ENCODE measurements around the gene TRIM47. TPM values are rescaled to one million over a fixed set of nuclear protein-coding genes. Genes with fewer than 3 reads are reported as not detected.

Gene TRIM47
- total and polyA plus RNA-seq, 2 of the 13 experiments (the other 11 are each of a cell fraction or from before 2014, with no cell fraction given): 33.5 to 82.0 TPM

- no peak for TF ChIP-seq AGO1 (IDR thresholded peaks at IDR 0.05; ENCODE audit: low read depth, low read length, poor library complexity, severe bottlenecking)
- no peak for TF ChIP-seq KMT2A (CRISPR knock-in tag; IDR thresholded peaks at IDR 0.05)
- TF ChIP-seq DMAP1 (CRISPR knock-in tag; IDR thresholded peaks at IDR 0.05): peak; percentile 90; the same call in 1 of the 2 replicates
- peak; percentile 38; the same call in 1 of the 2 replicates for TF ChIP-seq NR2C2 (CRISPR knock-in tag; IDR thresholded peaks at IDR 0.05; ENCODE audit: borderline replicate concordance)
- peak; percentile 42; the same call in 1 of the 2 replicates for TF ChIP-seq NR2F6 (IDR thresholded peaks at IDR 0.05)
- TF ChIP-seq NR2F6 (CRISPR knock-in tag; IDR thresholded peaks at IDR 0.05): peak; percentile 68
- no peak; the same call in 1 of the 2 replicates for TF ChIP-seq ZNF660 (CRISPR knock-in tag; IDR thresholded peaks at IDR 0.05; ENCODE audit: borderline replicate concordance, low read depth)
- TF ChIP-seq FOXJ3 (CRISPR knock-in tag; IDR thresholded peaks at IDR 0.05; ENCODE audit: borderline replicate concordance): peak; percentile 84; the same call in 1 of the 2 replicates
- TF ChIP-seq CCDC6 (CRISPR knock-in tag; IDR thresholded peaks at IDR 0.05): peak; percentile 94
- TF ChIP-seq THAP7 (CRISPR knock-in tag; IDR thresholded peaks at IDR 0.05): no peak
- no peak for TF ChIP-seq MED13 (CRISPR knock-in tag; IDR thresholded peaks at IDR 0.05)
- peak; percentile 77; the same call in 1 of the 2 replicates for TF ChIP-seq ZNF609 (CRISPR knock-in tag; IDR thresholded peaks at IDR 0.05; ENCODE audit: borderline replicate concordance)
- no peak for TF ChIP-seq SIN3A (IDR thresholded peaks at IDR 0.05; ENCODE audit: borderline replicate concordance, low read depth, low read length)
- TF ChIP-seq CAMTA2 (CRISPR knock-in tag; IDR thresholded peaks at IDR 0.05; ENCODE audit: borderline replicate concordance): no peak
- TF ChIP-seq RARG (CRISPR knock-in tag; IDR thresholded peaks at IDR 0.05; ENCODE audit: low read depth): 0 out of 2 replicates have a peak, but pooled peaks have one; percentile 62
- peak; percentile 78 for TF ChIP-seq PAXIP1 (CRISPR knock-in tag; conservative IDR thresholded peaks at IDR 0.05)
Measured at GRCh38 chr17:75869282-75870141, 8.9 kb downstream of the TRIM47 start (continued).

Data from HepG2 (cell line).